ENCODE data around the gene CFAP20DC. TPM values are rescaled to one million over a fixed set of nuclear protein-coding genes. Genes with fewer than 3 reads are reported as not detected.

Gene CFAP20DC
- total and polyA plus RNA-seq, 2 of the 4 experiments (the other 2 are of a cell fraction) = 1.2 to 1.6 TPM

- in situ Hi-C loops (cut with MboI; ENCODE audit: low sequenced_read_pairs) = no loop called here
- dilution Hi-C loops (cut with HindIII; ENCODE audit: low sequenced_read_pairs, unreplicated experiment) = no loop called here
- ChIA-PET POLR2A (ENCODE audit: unreplicated experiment) (no interaction called here), CTCF (interaction anchor here (1.2 kb wide), 1 partner anchor 60 kb away, joined by 5 read pairs; no protein-coding TSS in a partner anchor)
- no peaks in the 10 kb centered on the region for H3K27me3 ChIP-seq (ENCODE audit: control insufficient read depth, insufficient read depth, low read length)
- no TSS peak for BruUV-seq (replicated peaks)
- H4K5ac ChIP-seq (ENCODE audit: low read depth, low read length) = no peak overlapping the region
- no peak for DNase-seq
- intact Hi-C loops (cut with micrococcal nuclease) = no loop called here
- H2BK120ac ChIP-seq (ENCODE audit: low read depth, low read length) = no peak overlapping the region
- no peak overlapping the region for H2BK5ac ChIP-seq (ENCODE audit: low read depth, low read length, poor library complexity, severe bottlenecking)
- H3K4ac ChIP-seq (ENCODE audit: low read depth, low read length) = no peak overlapping the region
- H4K91ac ChIP-seq (ENCODE audit: insufficient read depth, low read depth, low read length) = no peak overlapping the region
- no peak overlapping the region for H4K8ac ChIP-seq (ENCODE audit: low read depth in 2 of 2, low read length in 2 of 2)
- H2AFZ ChIP-seq (replicated peaks; ENCODE audit: low read length, poor library complexity) = no peak overlapping the region
- no peak for TF ChIP-seq CTCF (conservative IDR thresholded peaks at IDR 0.05; ENCODE audit: low read depth, low read length)
- no peak overlapping the region for H3K9ac ChIP-seq (ENCODE audit: low read depth, low read length)
- H3K9me3 ChIP-seq (ENCODE audit: control insufficient read depth, insufficient read depth, low read length) = no peaks in the 10 kb centered on the region
- peaks cover 1% of the 10 kb centered on the region for H3K4me1 ChIP-seq (ENCODE audit: control insufficient read depth, insufficient read depth, low read length)
- no peaks in the 10 kb centered on the region for H4K20me1 ChIP-seq (ENCODE audit: insufficient read depth, low read length)
- ATAC-seq (ENCODE audit: low read depth) = no peak
- H3K56ac ChIP-seq (ENCODE audit: extremely low read depth, insufficient read depth, low read length) = no peak overlapping the region
- H3K23ac ChIP-seq (ENCODE audit: low read depth, low read length) = no peak overlapping the region
- no peak overlapping the region for H2BK15ac ChIP-seq (ENCODE audit: low read depth, low read length)
- no peak overlapping the region for H3K4me2 ChIP-seq (ENCODE audit: low read depth, low read length)
- no peaks in the 10 kb centered on the region for H3K79me1 ChIP-seq (ENCODE audit: low read depth in 1 of 2, low read length in 2 of 2)
- H2BK20ac ChIP-seq (ENCODE audit: low read depth, low read length) = no peak overlapping the region; the same call in 1 of the 2 replicates
- no peak overlapping the region for H3K27ac ChIP-seq (ENCODE audit: insufficient read depth, low read length)
- H2AK9ac ChIP-seq (replicated peaks; ENCODE audit: low read depth, low read length, poor library complexity) = no peak overlapping the region
- no peaks in the 10 kb centered on the region for H3K36me3 ChIP-seq (ENCODE audit: control insufficient read depth, insufficient read depth, low read length)
- no peak overlapping the region for H3K14ac ChIP-seq (replicated peaks; ENCODE audit: low read depth, low read length)
- no peak overlapping the region for H2AK5ac ChIP-seq (ENCODE audit: low read depth, low read length)
- H3K4me3 ChIP-seq (ENCODE audit: insufficient read depth, low read depth, low read length) = no peak overlapping the region
- no CpG with 5 or more reads among the region's 5 CpGs for WGBS, 2 experiments (ENCODE audit: extremely low coverage in 2 of 2, insufficient read length in 1 of 2)
- 0 out of 2 replicates have a peak, but pooled peaks cover 2% of the 10 kb centered on the region for H3K9me1 ChIP-seq (ENCODE audit: insufficient read depth, low read length)
- no peak overlapping the region for H3K18ac ChIP-seq (ENCODE audit: low read depth, low read length)
Observed at GRCh38 chr3:58884453-58884852, 165.4 kb downstream of the CFAP20DC start.
